SK-N-SH treated with all-trans-retinoic acid at 6 μM for 48 hours (cell line): ENCODE results near the gene IYD.

Experiments
- ATAC-seq: fragments of 200-7000 bp; cut with Tn5 transposase; 3 replicates; pipeline ENCODE4 v1.9.1; 2020; ENCODE audit warnings: mild to moderate bottlenecking, moderate library complexity
- ARNTL ChIP-seq: fragments of 450-650 bp; formaldehyde crosslinking; IDR thresholded peaks from 2 replicates; pipeline ENCODE4 v1.5.0; 2020; ENCODE audit warnings: low read depth, mild to moderate bottlenecking, moderate library complexity, borderline replicate concordance
- BACH2 ChIP-seq: fragments of 250-450 bp; sonication (Bioruptor Pico); IDR thresholded peaks from 2 replicates; pipeline ENCODE4 v1.9.0; 2021; ENCODE audit warnings: mild to moderate bottlenecking, borderline replicate concordance
- CREB5 ChIP-seq: fragments of 250-450 bp; sonication (Bioruptor Pico); IDR thresholded peaks from 2 replicates; pipeline ENCODE4 v1.5.1; 2020; ENCODE audit warnings: low read depth, mild to moderate bottlenecking, moderate library complexity
- CSDC2 ChIP-seq: fragments of 250-450 bp; sonication (Bioruptor Pico); IDR thresholded peaks from 2 replicates; pipeline ENCODE4 v1.5.0; 2020; ENCODE audit warnings: mild to moderate bottlenecking, moderate library complexity
- CSRNP3 ChIP-seq: fragments of 250-450 bp; sonication (Bioruptor Pico); IDR thresholded peaks from 2 replicates; pipeline ENCODE4 v1.5.1; 2021; ENCODE audit warnings: mild to moderate bottlenecking, moderate library complexity
- ESRRG ChIP-seq: fragments of 250-450 bp; sonication (Bioruptor Pico); IDR thresholded peaks from 2 replicates; pipeline ENCODE4 v1.6.1; 2021; ENCODE audit warnings: mild to moderate bottlenecking
- GLIS3 ChIP-seq: fragments of 250-450 bp; sonication (Bioruptor Pico); IDR thresholded peaks from 2 replicates; pipeline ENCODE4 v1.5.0; 2020; ENCODE audit warnings: mild to moderate bottlenecking, moderate library complexity
- ISL1 ChIP-seq: fragments of 250-450 bp; sonication (Bioruptor Pico); IDR thresholded peaks from 2 replicates; pipeline ENCODE4 v2.1.2; 2022; ENCODE audit warnings: mild to moderate bottlenecking, moderate library complexity
- OSR1 ChIP-seq: fragments of 250-450 bp; sonication (Bioruptor Pico); IDR thresholded peaks from 2 replicates; pipeline ENCODE4 v1.8.0; 2022; ENCODE audit warnings: moderate library complexity, mild to moderate bottlenecking, inconsistent platforms
- PATZ1 ChIP-seq: fragments of 250-450 bp; sonication (Bioruptor Pico); IDR thresholded peaks from 2 replicates; pipeline ENCODE4 v1.8.0; 2020; ENCODE audit warnings: mild to moderate bottlenecking, moderate library complexity, borderline replicate concordance
- POU6F1 ChIP-seq: fragments of 250-450 bp; sonication (Bioruptor Pico); IDR thresholded peaks from 2 replicates; pipeline ENCODE4 v1.8.0; 2021; ENCODE audit warnings: low read depth, mild to moderate bottlenecking, moderate library complexity, borderline replicate concordance
- PPARA ChIP-seq: fragments of 250-450 bp; sonication (Bioruptor Pico); IDR thresholded peaks from 2 replicates; pipeline ENCODE4 v1.5.0; 2020; ENCODE audit warnings: mild to moderate bottlenecking, borderline replicate concordance
- RARB ChIP-seq: fragments of 250-450 bp; sonication (Bioruptor Pico); IDR thresholded peaks from 2 replicates; pipeline ENCODE4 v1.8.0; 2021; ENCODE audit warnings: mild to moderate bottlenecking, moderate library complexity
- SNAI2 ChIP-seq: fragments of 250-450 bp; sonication (Bioruptor Pico); IDR thresholded peaks from 2 replicates; pipeline ENCODE4 v1.5.0; 2020; ENCODE audit warnings: mild to moderate bottlenecking, moderate library complexity
- TCF4 ChIP-seq: fragments of 250-450 bp; sonication (Bioruptor Pico); IDR thresholded peaks from 2 replicates; pipeline ENCODE4 v1.8.0; 2021; ENCODE audit warnings: mild to moderate bottlenecking, moderate library complexity, borderline replicate concordance
- TOX ChIP-seq: fragments of 250-450 bp; sonication (Bioruptor Pico); IDR thresholded peaks from 2 replicates; pipeline ENCODE4 v1.8.0; 2021; ENCODE audit warnings: mild to moderate bottlenecking, moderate library complexity, borderline replicate concordance
- TSHZ2 ChIP-seq: fragments of 250-450 bp; sonication (Bioruptor Pico); IDR thresholded peaks from 2 replicates; pipeline ENCODE4 v1.5.0; 2020; ENCODE audit warnings: mild to moderate bottlenecking, moderate library complexity
- ZC3H10 ChIP-seq: fragments of 250-450 bp; sonication (Bioruptor Pico); IDR thresholded peaks from 2 replicates; pipeline ENCODE4 v1.5.1; 2021; ENCODE audit warnings: mild to moderate bottlenecking, moderate library complexity
- ZFP3 ChIP-seq: fragments of 250-450 bp; sonication (Bioruptor Pico); IDR thresholded peaks from 2 replicates; pipeline ENCODE4 v1.5.0; 2020; ENCODE audit warnings: mild to moderate bottlenecking, moderate library complexity
- ZFP30 ChIP-seq: fragments of 450-650 bp; formaldehyde crosslinking; IDR thresholded peaks from 2 replicates; pipeline ENCODE4 v1.5.0; 2022; ENCODE audit warnings: mild to moderate bottlenecking, moderate library complexity
- ZNF565 ChIP-seq: fragments of 450-650 bp; formaldehyde crosslinking; conservative IDR thresholded peaks from 2 replicates; pipeline ENCODE4 v1.5.0; 2020; ENCODE audit warnings: low read depth, mild to moderate bottlenecking, moderate library complexity
- ZNF70 ChIP-seq: fragments of 450-650 bp; formaldehyde crosslinking; IDR thresholded peaks from 2 replicates; pipeline ENCODE4 v1.5.0; 2020; ENCODE audit warnings: mild to moderate bottlenecking, moderate library complexity
- ZNF8 ChIP-seq: fragments of 450-650 bp; formaldehyde crosslinking; IDR thresholded peaks from 2 replicates; pipeline ENCODE4 v1.5.0; 2020; ENCODE audit warnings: mild to moderate bottlenecking, moderate library complexity

The IYD gene

GRCh38 chr6:150363733-150364132 lies 5.1 kb upstream of the IYD start:
- no peak for ATAC-seq
- no peak for TF ChIP-seq CSRNP3 (CRISPR knock-in tag)
- TF ChIP-seq PPARA = no peak
- TF ChIP-seq ZNF8 (CRISPR knock-in tag) = no peak
- TF ChIP-seq ARNTL (CRISPR knock-in tag) = no peak
- TF ChIP-seq ESRRG = no peak
- TF ChIP-seq RARB = no peak
- no peak for TF ChIP-seq GLIS3 (CRISPR knock-in tag)
- no peak for TF ChIP-seq OSR1 (CRISPR knock-in tag)
- TF ChIP-seq POU6F1 = no peak
- TF ChIP-seq SNAI2 = no peak
- no peak for TF ChIP-seq PATZ1 (CRISPR knock-in tag)
- TF ChIP-seq ISL1 = no peak
- TF ChIP-seq TCF4 = no peak
- TF ChIP-seq BACH2 (CRISPR knock-in tag) = no peak
- TF ChIP-seq TOX = no peak
- no peak for TF ChIP-seq CREB5 (CRISPR knock-in tag)
- no peak for TF ChIP-seq ZNF565 (CRISPR knock-in tag)
- no peak for TF ChIP-seq ZFP30

- no peak for ATAC-seq
- TF ChIP-seq ESRRG (no peak), POU6F1 (no peak), ZNF70 (no peak), TSHZ2 (CRISPR knock-in tag) (no peak), RARB (no peak), CSRNP3 (CRISPR knock-in tag) (no peak), ZC3H10 (no peak), BACH2 (CRISPR knock-in tag) (no peak), ZNF565 (CRISPR knock-in tag) (no peak), PPARA (no peak), ZNF8 (CRISPR knock-in tag) (no peak), SNAI2 (no peak), TOX (no peak), ZFP3 (CRISPR knock-in tag) (no peak), ISL1 (no peak), CSDC2 (no peak), TCF4 (no peak)
Observed at GRCh38 chr6:150366118-150366778, 2.6 kb upstream of the IYD start.
